ENCODE data around the gene CREG1.

CREG1 gene

GRCh38 chr1:167502719-167503462 lies 50.7 kb downstream of the CREG1 start:
- no peak for DNase-seq

DNA sequence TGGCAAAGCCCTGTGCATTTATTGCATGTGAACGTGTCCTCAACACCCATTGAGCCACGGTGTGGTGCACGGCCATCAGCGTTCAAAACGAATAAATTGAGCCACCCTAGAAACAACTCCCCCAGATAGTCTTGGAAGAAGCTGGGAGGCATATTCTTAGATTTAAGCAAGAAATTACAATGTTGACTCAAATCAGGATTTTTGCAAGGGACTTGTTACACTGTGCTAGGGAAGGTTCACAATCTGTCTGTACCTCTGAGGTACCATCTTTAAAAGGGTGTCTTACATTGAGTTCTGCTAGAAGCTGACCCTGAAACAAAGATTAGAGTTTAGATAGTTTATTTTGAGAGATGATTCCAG lies 51.4 kb downstream of the CREG1 start:
- no peak for DNase-seq

DNA sequence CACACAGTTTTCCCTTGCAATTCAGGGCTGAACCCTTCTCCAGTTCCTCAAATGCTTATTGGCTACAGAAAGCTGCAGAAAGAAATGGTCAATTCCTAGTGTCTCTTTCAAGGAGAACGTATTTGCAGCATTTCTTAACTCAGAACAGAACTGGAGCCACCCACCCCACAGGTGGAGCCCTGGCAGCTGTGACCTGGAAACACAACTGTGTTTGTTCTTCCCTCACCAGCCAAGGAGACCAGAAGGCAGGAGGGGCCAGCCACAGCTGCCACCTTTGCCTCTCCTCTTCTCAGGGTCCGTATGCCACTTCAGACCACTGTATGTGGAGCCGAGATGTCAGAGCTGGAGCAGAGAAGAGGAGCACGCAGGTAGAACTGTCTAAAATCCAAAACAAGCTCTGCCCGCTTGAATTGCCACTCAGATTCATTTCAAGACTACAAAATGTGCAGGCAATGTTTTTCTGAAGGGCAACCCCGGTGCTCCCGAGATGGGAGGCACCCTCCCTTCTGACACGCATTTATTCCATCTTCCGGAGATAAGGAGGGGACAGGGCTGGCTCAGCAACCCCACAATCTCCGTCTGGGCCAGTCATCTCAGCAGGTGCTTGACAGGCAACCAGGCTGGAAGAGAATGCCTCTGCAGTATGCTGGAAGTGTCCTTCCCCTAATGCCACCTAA lies 51.9 kb downstream of the CREG1 start:
- no peak for DNase-seq

- DNase-seq = no peak
Observed at GRCh38 chr1:167500283-167500860, 53.2 kb downstream of the CREG1 start.

- DNase-seq = no peak
Observed at GRCh38 chr1:167499664-167500101, 53.9 kb downstream of the CREG1 start.

- no peak for DNase-seq
Observed at GRCh38 chr1:167499106-167499505, 54.5 kb downstream of the CREG1 start.

- no peak for DNase-seq
Observed at GRCh38 chr1:167496797-167497619, 56.6 kb downstream of the CREG1 start.

- no peak for DNase-seq
Observed at GRCh38 chr1:167493372-167493771, 60.2 kb downstream of the CREG1 start.

DNA sequence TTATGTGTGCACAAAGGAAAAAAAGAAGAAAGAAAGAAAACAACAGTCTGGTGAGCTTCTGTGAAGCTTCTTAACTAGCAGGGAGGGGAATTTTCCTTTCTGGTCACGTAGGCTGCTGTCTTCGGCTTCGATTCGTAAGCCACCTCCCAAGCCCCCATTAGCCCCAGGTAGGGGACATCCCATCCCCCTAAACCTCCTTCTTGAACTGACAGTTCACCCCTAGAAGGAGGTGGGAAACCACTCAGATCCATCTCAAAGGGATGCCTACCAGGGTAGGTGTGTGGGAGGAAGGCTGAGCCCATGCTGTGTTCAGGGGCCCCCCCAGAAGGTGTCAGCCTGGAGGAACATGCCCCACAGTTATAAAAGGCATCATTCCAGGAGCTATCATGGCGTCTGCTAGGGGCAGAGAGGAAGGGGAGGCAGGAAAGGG lies 61.1 kb downstream of the CREG1 start:
- DNase-seq = no peak

- no peak for DNase-seq
Observed at GRCh38 chr1:167491586-167492461, 61.7 kb downstream of the CREG1 start.
